H1 (cell line): ENCODE results near the gene RASL11B. TPM values are rescaled to one million over a fixed set of nuclear protein-coding genes. Genes with fewer than 3 reads are reported as not detected.

Source experiments
- ATF2 ChIP-seq: IDR thresholded peaks from 2 replicates; pipeline ENCODE4 v1.6.1; 2012; ENCODE audit warnings: low read length, inconsistent platforms
- CEBPB ChIP-seq: IDR thresholded peaks from 2 replicates; pipeline ENCODE4 v1.6.1; 2012; ENCODE audit warnings: low read depth, low read length
- CTBP2 ChIP-seq: IDR thresholded peaks from 2 replicates; pipeline ENCODE4 v1.7.0; 2011; ENCODE audit warnings: borderline replicate concordance, mild to moderate bottlenecking, moderate library complexity, mixed read lengths, low read length; ENCODE audit not compliant: insufficient read depth, insufficient read length
- GABPA ChIP-seq: IDR thresholded peaks from 2 replicates; pipeline ENCODE4 v1.6.1; 2011; ENCODE audit warnings: mild to moderate bottlenecking, low read length, moderate library complexity, borderline replicate concordance; ENCODE audit not compliant: insufficient read depth
- GTF2F1 ChIP-seq: IDR thresholded peaks from 2 replicates; pipeline ENCODE4 v1.6.1; 2012; ENCODE audit warnings: low read depth, low read length, improper control_type of control experiment, borderline replicate concordance
- MAX ChIP-seq: IDR thresholded peaks from 2 replicates; pipeline ENCODE4 v1.6.1; 2012; ENCODE audit warnings: inconsistent platforms
- POLR2A ChIP-seq, 2 experiments: IDR thresholded peaks; 1 replicate in 1 of 2; 2 replicates in 1 of 2; pipeline ENCODE4 v1.6.1; 2011; ENCODE audit warnings: low read depth in 2 of 2, low read length in 2 of 2, mild to moderate bottlenecking in 2 of 2; ENCODE audit errors: control extremely low read depth in 1 of 2
- SAP30 ChIP-seq: fragments of 300-600 bp; sonication (generic); IDR thresholded peaks from 2 replicates; pipeline ENCODE4 v1.7.1; 2012; ENCODE audit warnings: low read length, moderate library complexity, mild to moderate bottlenecking, inconsistent platforms; ENCODE audit not compliant: insufficient read depth, insufficient replicate concordance
- SP2 ChIP-seq: IDR thresholded peaks from 2 replicates; pipeline ENCODE4 v1.6.1; 2012; ENCODE audit warnings: mild to moderate bottlenecking, low read length, inconsistent platforms
- SP4 ChIP-seq: IDR thresholded peaks from 2 replicates; pipeline ENCODE4 v1.6.1; 2012; ENCODE audit warnings: low read length, inconsistent platforms
- USF2 ChIP-seq: IDR thresholded peaks from 2 replicates; pipeline ENCODE4 v1.6.1; 2011; ENCODE audit warnings: low read length, improper control_type of control experiment
- polyA plus RNA-seq, 7 experiments: library from polyadenylated mRNA; depleted of rRNA in 3 of 7; stranded (reverse) in 5 of 7; unstranded in 2 of 7; fragments of >200 nt in 5 of 7; fragments of 200-250 nt in 2 of 7; gene quantifications; 1 replicate in 5 of 7; 2 replicates in 1 of 7; 4 replicates in 1 of 7; pipeline versions ENCODE4 v1.2.1 to v1.2.3, GENCODE V29; 2011 to 2013; ENCODE audit warnings: missing spikeins in 2 of 7, mixed read lengths in 2 of 7
- total RNA-seq: library from RNA; stranded (reverse); fragmentation: NEBNext Ultra II Directional; extraction: Animal tissue kit (Norgen Biotek cat#: 25700); gene quantifications from 2 replicates; pipeline ENCODE4 v1.2.1, GENCODE V29; 2021

The RASL11B gene
- total and polyA plus RNA-seq, 2 of the 8 experiments (the other 6 are each of a cell fraction or from before 2014, with no cell fraction given) = 49.8 to 75.5 TPM

- TF ChIP-seq ATF2 = no peak
- TF ChIP-seq CTBP2 = no peak
- no peak for TF ChIP-seq GABPA
- TF ChIP-seq SP2 = no peak
- TF ChIP-seq USF2 = no peak
- TF ChIP-seq SAP30 = no peak
- TF ChIP-seq POLR2A (IDR thresholded peaks at IDR 0.05; ENCODE audit: control extremely low read depth in 1 of 2, low read depth in 2 of 2, low read length in 2 of 2) = no peak
- no peak for TF ChIP-seq SP4
- TF ChIP-seq GTF2F1 = no peak
- TF ChIP-seq CEBPB = no peak
- no peak for TF ChIP-seq MAX
- TF ChIP-seq, all 59 proteins: peak for 0
These were observed 20.2 kb upstream of the RASL11B start (continued) for GRCh38 chr4:52841682-52842456.
